NCI-H2227 (cell line): Measurements from ENCODE around the gene LIN37.
"Not testable (repeated sequence)": the region's sequence is repeated elsewhere in the genome, so short reads cannot be mapped to it uniquely, and the experiment has no call there.

Experiments used
- DNase-seq: peaks from one replicate; lab custom pipeline; 2025; ENCODE audit not compliant: unreplicated experiment; lab: John Stamatoyannopoulos, UW

Gene LIN37

GRCh38 chr19:35787227-35787799 lies 38.9 kb downstream of the LIN37 start:
- DNase-seq, result no peak

- no peak for DNase-seq
Measured at GRCh38 chr19:35788205-35788960, 40.0 kb downstream of the LIN37 start.

- no peak for DNase-seq
Measured at GRCh38 chr19:35789195-35789977, 41.0 kb downstream of the LIN37 start.

GRCh38 chr19:35789978-35790944 lies 41.9 kb downstream of the LIN37 start:
- DNase-seq, result no peak

- DNase-seq, result no peak
Measured at GRCh38 chr19:35790981-35791813, 42.8 kb downstream of the LIN37 start.

GRCh38 chr19:35791814-35792279 lies 43.5 kb downstream of the LIN37 start:
- no peak for DNase-seq

GRCh38 chr19:35792312-35792711 lies 43.9 kb downstream of the LIN37 start:
- DNase-seq, result no peak

- DNase-seq, result no peak
Measured at GRCh38 chr19:35792888-35793287, 44.5 kb downstream of the LIN37 start.

- no peak for DNase-seq
Measured at GRCh38 chr19:35793381-35794165, 45.2 kb downstream of the LIN37 start.

- not testable (repeated sequence) for DNase-seq
Measured at GRCh38 chr19:35795564-35795963, 47.2 kb downstream of the LIN37 start.

- DNase-seq, result no peak
Measured at GRCh38 chr19:35796645-35797542, 48.5 kb downstream of the LIN37 start.

- DNase-seq, result no peak
Measured at GRCh38 chr19:35797663-35798062, 49.3 kb downstream of the LIN37 start.

- no peak for DNase-seq
Measured at GRCh38 chr19:35801828-35802227, 53.5 kb downstream of the LIN37 start.
